B cell (primary cell): ENCODE results near the gene ESPN.

Source experiments
- CTCF ChIP-seq: fragments of 200-600 bp; IDR thresholded peaks from one replicate; pipeline ENCODE4 v1.8.0; 2022; ENCODE audit warnings: antibody characterized with exemption, mild to moderate bottlenecking
- EZH2 ChIP-seq: IDR thresholded peaks from 2 replicates; pipeline ENCODE4 v1.6.1; 2012; ENCODE audit warnings: borderline replicate concordance, low read depth, mild to moderate bottlenecking, moderate library complexity, low read length; ENCODE audit not compliant: insufficient read depth, poor library complexity, severe bottlenecking

- TF ChIP-seq EZH2 (no peak), CTCF (no peak)
Observed at GRCh38 chr1:6470132-6471085, 45.8 kb downstream of the ESPN start.
